22Rv1 (cell line): Measurements from ENCODE around the gene LRIT1.

Experiments
- H3K27ac ChIP-seq: fragments of 450-650 bp; 2 replicates; pipeline ENCODE4 v1.5.1; 2017
- CTCF ChIP-seq: fragments of 450-650 bp; IDR thresholded peaks from 2 replicates; pipeline ENCODE4 v1.5.1; 2017; ENCODE audit warnings: mild to moderate bottlenecking
- ZFX ChIP-seq: fragments of 450-650 bp; IDR thresholded peaks from 2 replicates; pipeline ENCODE4 v1.6.1; 2017; ENCODE audit warnings: antibody characterized with exemption, borderline replicate concordance

LRIT1 gene

GRCh38 chr10:84201682-84202081 lies 39.7 kb downstream of the LRIT1 start:
- no peak overlapping the region for H3K27ac ChIP-seq
- TF ChIP-seq ZFX, result no peak
- no peak for TF ChIP-seq CTCF

GRCh38 chr10:84201244-84201606 lies 40.1 kb downstream of the LRIT1 start:
- TF ChIP-seq ZFX, result no peak
- H3K27ac ChIP-seq, result no peak overlapping the region

GRCh38 chr10:84200537-84201243 lies 40.7 kb downstream of the LRIT1 start:
- TF ChIP-seq CTCF (no peak), ZFX (no peak)
- no peak overlapping the region for H3K27ac ChIP-seq

GRCh38 chr10:84198206-84198915 lies 43.0 kb downstream of the LRIT1 start:
- TF ChIP-seq CTCF (no peak), ZFX (no peak)
- H3K27ac ChIP-seq, result no peak overlapping the region

GRCh38 chr10:84197643-84198042 lies 43.7 kb downstream of the LRIT1 start:
- H3K27ac ChIP-seq, result no peak overlapping the region
- TF ChIP-seq ZFX (no peak), CTCF (no peak)

GRCh38 chr10:84196941-84197340 lies 44.4 kb downstream of the LRIT1 start:
- no peak overlapping the region for H3K27ac ChIP-seq
- TF ChIP-seq ZFX, result no peak
- no peak for TF ChIP-seq CTCF

- no peak overlapping the region for H3K27ac ChIP-seq
- TF ChIP-seq CTCF (no peak), ZFX (no peak)
Observed at GRCh38 chr10:84196083-84196482, 45.3 kb downstream of the LRIT1 start.
